ENCODE results near the gene AUTS2.

Gene AUTS2

GRCh38 chr7:70597066-70597465, 998.8 kb downstream of the AUTS2 start:
- no peak for DNase-seq (ENCODE audit: low read depth)

- DNase-seq (ENCODE audit: low read depth) = no peak
Observed at GRCh38 chr7:70598976-70599375, 1000.7 kb downstream of the AUTS2 start.

- DNase-seq (ENCODE audit: low read depth) = no peak
Observed at GRCh38 chr7:70599446-70600190, 1001.3 kb downstream of the AUTS2 start.

- no peak for DNase-seq (ENCODE audit: low read depth)
Observed at GRCh38 chr7:70600993-70601392, 1002.7 kb downstream of the AUTS2 start.

- no peak for DNase-seq (ENCODE audit: low read depth)
Observed at GRCh38 chr7:70602117-70602516, 1003.8 kb downstream of the AUTS2 start.

- no peak for DNase-seq (ENCODE audit: low read depth)
Observed at GRCh38 chr7:70607281-70607680, 1009.0 kb downstream of the AUTS2 start.

GRCh38 chr7:70607759-70608158, 1009.5 kb downstream of the AUTS2 start:
- no peak for DNase-seq (ENCODE audit: low read depth)

- DNase-seq (ENCODE audit: low read depth) = no peak
Observed at GRCh38 chr7:70608229-70608628, 1010.0 kb downstream of the AUTS2 start.

- no peak for DNase-seq (ENCODE audit: low read depth)
Observed at GRCh38 chr7:70612811-70613210, 1014.5 kb downstream of the AUTS2 start.

GRCh38 chr7:70614237-70615045, 1016.2 kb downstream of the AUTS2 start:
- no peak for DNase-seq (ENCODE audit: low read depth)

- no peak for DNase-seq (ENCODE audit: low read depth)
Observed at GRCh38 chr7:70615066-70615606, 1016.9 kb downstream of the AUTS2 start.

- no peak for DNase-seq (ENCODE audit: low read depth)
Observed at GRCh38 chr7:70616211-70616610, 1017.9 kb downstream of the AUTS2 start.

GRCh38 chr7:70616821-70617220, 1018.5 kb downstream of the AUTS2 start:
- DNase-seq (ENCODE audit: low read depth) = no peak

- no peak for DNase-seq (ENCODE audit: low read depth)
Observed at GRCh38 chr7:70618020-70618551, 1019.8 kb downstream of the AUTS2 start.

GRCh38 chr7:70619130-70619529, 1020.9 kb downstream of the AUTS2 start:
- DNase-seq (ENCODE audit: low read depth) = no peak

GRCh38 chr7:70619659-70620058, 1021.4 kb downstream of the AUTS2 start:
- DNase-seq (ENCODE audit: low read depth) = no peak

- no peak for DNase-seq (ENCODE audit: low read depth)
Observed at GRCh38 chr7:70620333-70621055, 1022.2 kb downstream of the AUTS2 start.

GRCh38 chr7:70621954-70622600, 1023.8 kb downstream of the AUTS2 start:
- DNase-seq (ENCODE audit: low read depth) = no peak

- DNase-seq (ENCODE audit: low read depth) = no peak
Observed at GRCh38 chr7:70622936-70623335, 1024.7 kb downstream of the AUTS2 start.

GRCh38 chr7:70624500-70625103, 1026.3 kb downstream of the AUTS2 start:
- DNase-seq (ENCODE audit: low read depth) = no peak

- DNase-seq (ENCODE audit: low read depth) = no peak
Observed at GRCh38 chr7:70627461-70627860, 1029.2 kb downstream of the AUTS2 start.
